M059J (cell line): Measurements from ENCODE around the gene NR2F2. TPM values are rescaled to one million over a fixed set of nuclear protein-coding genes. Genes with fewer than 3 reads are reported as not detected.

Experiments
- DNase-seq: peaks from one replicate; pipeline ENCODE4 v3.0.0-alpha.2; 2012; ENCODE audit warnings: low read depth
- total RNA-seq: library from RNA; depleted of rRNA; stranded (reverse); fragments of >200 nt; shearing (Covaris generic); gene quantifications from 2 replicates; pipeline ENCODE4 v1.2.3, GENCODE V29; 2014

Gene NR2F2
- total RNA-seq, 1 experiment from 2014 or later = 37.8 TPM

DNA sequence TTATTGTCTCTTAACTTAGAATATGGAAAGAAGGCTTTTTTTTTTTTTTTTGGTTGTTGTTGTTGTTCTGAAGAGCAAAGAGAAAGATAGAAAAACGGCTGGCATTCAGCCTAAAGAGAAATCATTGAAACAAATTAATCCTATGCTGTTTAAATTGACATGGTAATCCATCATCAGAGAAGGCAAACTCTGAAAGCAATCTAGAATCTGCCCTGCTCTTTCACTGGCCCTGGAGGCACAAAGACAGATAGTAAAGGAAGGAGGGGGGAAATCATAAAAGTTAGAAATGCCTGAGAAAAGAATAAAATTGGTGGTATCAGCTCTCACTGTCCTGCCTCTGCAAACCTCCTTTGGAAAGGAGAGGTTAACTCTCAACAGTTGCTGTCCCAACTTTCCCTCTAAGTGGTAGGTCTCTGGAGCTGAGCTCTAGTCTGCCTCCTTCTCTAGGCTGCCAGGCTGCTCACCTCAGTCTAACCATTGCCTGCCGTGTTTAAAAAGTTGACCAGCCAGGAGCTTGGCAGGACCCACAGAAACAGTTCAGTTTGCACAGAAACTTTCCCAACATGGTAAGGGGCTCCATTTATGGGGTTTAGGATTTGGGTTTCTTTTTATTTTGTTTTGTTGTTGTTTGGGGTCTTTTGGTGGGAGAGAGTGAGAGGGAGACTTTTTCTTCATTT is 13.4 kb upstream of the NR2F2 start:
- peak; percentile 69 for DNase-seq

DNA sequence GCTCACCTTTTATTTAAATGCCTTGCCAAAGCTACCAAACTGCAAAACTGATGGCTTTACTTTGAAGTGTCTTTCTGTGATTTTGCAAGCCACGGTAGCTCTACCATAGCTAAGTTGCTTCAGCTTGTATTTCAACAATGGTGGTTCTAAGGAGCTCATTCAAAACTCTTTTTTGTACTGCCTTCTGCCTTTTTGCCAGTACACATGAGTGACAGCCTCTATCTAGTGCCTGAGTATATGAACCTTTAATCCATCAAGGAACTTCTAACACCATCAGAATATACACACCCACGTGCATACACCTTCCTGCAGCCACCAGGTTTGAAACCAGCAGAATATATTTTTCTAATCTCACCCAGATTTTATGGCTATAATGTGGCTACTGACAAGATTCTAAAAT is 10.4 kb upstream of the NR2F2 start:
- DNase-seq = no peak

DNA sequence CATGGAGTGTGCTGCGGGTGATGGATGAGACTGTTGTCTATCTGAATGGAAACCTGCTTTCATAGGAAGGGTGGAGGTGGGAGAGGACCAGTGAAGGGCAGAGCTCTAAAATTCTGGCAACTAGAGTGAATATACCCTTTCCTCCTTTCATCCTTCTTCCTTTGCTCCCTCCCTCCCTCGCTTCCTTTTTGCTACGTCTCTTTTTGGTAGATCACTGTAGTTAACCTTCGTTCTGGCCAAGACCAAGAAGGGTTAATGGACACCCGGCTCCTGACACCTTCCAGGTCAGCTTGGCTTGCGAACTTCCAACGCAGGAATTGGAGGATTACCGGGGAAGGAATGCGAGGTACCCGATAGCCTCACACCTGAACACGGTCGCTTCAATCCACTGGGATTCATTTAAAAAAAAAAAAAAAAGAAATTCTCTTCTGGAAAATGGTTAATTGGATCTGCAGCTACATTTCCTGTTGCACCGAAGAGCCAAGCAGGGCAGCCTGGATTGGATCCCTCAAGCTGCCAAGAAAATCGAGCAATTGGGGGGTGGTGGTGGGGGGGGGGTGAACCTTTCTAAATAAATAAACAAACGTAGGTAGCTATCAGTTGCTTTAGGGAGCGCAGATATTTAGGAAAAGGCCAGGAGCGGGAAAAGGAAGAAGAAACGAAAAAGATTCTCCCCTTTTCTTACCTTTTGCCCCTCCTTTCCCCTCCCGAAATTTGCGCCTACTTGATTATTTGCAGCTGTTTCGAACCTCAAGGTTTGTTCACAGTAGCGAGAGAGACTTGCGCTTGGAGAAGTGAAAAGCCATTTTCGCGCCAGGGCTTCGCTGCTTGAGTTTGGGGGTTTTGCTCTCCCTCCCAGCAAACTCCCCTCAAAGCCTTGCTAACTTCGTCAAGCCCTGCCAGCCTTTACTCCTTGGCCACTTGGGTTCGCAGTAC is 9.5 kb upstream of the NR2F2 start:
- DNase-seq = peak; percentile 61

DNA sequence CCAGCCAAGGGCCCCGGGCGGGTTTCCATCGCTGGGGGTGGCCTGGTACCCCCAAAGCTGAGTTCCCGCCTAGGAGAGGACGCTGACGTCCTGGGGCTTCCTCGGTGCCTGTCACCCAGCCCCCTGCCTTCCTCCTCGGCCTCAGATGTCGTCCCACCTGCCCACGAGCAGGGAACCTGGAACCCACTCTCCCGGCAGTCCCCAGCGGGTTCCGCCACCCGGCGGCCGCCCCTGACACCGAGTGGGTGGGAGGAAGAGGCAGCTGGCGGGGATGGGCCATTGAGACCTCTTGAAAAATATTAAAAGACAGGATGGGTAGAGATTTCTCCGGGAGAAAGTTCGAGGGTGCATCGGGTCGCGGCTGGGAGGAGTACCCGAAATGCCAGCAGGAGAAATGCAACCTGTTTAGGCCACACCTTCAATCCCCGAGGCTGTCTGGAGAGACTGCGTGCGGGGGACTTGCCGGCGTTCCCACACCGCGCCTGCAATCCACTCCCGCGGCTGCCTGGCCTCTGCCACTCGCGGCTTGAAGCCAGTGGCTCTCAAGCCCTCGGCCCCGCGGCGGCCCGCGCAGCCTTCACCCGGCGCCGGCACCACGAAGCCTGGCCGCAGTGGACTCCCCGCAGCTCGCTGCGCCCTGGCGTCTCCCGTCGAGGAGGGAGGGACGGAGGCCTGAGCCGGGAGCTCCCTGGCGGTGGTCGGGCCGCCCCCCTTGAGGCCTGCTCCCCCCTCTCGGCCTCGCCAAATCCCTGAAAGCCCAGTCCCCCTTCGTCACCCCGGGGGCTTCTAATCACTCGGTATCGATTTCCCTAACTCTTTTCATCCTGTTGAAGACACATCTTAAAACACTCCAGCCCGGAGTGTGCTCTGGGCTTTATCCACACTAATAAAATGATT is 8.6 kb upstream of the NR2F2 start:
- DNase-seq = peak; percentile 63

DNA sequence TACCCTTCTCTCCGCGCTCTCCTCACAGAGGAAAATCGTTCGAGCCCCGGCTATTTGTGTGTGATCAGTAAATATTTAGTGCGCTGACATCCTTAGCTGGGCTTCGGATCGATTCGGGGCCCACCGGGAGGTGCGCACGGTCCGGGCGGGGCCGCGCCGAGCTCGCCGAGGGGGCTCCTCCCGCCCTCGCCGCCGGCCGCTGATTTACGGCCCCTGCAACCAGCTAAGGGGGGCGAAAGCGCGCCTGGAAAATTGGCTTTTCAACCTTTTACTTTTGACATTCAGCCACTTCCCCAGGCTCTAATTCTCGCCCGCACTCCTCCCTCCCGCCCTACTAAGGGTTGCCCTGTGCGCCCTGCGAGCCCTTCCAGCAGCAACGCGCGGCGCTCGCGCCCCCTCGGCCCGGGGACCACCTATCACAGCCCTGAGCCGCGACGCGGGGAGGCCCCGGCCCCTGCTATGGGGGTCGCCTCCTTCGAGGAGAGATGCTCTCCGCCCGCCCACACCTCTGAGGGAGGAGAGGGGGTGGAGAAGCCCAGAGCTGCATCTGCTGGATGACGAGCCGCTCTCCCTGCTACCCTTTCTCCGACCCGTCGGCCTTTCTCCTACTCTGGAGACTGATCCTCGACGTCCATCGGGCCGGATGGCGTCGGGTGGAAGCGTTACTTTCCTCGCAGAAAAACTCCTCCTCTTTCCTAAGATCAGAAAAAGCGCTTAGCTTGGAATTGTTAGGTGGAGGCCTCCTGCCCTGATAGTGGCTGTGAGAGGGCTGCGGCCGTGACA is 7.8 kb upstream of the NR2F2 start:
- DNase-seq = no peak

DNA sequence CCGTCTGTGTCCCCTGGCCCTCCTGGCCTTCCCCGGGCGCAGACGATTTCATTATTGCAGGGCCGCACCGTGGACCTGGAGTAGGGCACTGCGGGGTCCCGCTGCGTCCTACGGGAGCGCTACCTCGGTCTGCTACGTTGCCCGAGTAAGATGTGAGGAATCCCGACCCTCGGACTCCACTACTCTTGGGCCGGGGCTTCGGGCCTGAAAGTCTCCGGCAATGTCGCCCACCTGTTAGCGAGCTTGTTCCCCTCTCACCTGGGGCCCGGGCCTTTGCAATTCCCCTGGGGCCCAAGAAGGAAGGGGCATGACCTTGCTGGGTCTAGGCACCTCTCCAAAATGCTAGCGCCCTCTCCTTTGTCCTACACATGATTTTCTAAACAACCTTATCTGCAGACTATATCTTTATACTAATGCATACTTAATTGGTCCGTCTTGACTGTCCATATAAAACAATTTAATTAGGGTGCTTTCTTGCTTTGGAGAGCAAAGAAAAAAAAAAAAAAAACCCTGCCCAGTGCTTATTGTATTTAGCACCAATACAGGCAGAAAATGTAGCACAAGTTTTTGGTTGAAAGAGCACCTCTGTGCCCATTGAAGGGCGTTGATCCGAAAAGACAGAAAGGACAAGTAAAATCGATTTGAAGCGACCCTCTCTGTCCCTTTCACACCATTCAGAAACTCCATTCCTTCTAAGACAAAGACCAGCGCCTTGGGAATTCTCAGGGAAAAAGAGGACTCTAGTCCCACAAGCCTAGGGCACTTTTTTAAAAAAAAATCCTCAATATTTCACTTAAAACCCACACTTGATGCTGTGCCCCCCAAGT is 7.0 kb upstream of the NR2F2 start:
- no peak for DNase-seq

DNA sequence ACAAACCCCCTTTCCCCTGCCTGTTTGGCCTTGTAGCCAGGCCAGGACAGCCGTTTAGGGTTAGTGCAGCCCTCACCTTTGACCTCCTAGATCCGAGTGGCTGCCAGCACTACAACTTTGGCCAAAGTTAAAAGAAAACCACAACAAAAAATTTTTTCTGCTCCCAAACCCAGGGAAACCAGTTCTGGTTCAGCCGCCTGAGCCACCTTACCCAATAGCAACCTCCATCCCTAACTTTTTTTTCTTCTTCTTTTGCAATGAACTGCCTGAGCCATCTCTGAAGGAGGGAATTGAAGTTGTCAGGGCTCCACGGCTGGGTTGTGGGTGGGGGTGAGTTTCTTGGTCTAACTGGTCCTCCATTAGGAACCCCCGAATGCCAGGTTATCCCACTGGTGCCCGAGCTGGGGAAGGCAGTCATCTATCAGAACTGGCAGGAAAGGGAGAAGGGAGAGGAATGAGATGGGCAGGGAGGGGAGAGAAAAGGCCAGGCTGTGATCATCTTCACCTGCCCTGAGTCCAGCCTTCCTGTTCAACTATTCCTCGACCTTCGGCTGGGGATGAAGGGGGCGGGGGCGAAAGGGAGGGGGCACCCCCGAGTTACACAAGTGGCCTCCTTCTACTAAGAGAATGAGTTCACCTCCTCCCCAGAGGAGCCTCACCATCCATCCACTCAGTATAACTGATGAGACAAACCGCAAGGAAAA is 6.2 kb upstream of the NR2F2 start:
- peak; percentile 69 for DNase-seq

DNA sequence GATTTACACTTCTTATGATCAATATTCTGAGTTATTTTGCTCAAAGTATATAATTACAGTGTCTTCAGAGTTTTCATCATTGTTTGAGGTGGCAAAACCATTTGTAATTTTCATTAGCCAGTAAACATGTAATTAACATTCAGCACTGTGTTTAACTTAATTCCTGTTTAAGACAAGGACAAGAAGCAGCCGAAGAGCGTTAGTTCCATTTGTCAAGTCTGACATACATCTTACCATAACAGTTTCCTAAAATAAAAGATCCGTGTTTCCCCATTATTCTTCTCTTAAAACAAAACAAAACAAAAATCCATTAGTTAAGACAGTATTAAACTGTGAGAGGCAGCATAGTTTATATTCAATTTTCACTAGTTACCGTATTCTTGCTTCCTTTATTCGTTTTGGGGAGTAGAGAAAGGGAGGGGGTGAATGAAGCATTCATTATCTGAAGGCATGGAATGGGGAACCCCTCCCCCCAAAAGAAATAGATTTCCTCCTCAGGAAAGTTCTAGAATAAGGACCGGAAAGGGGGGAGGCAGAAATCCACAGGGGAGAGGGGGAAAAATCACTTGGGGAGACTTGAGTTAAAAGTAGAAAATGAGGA is 5.5 kb upstream of the NR2F2 start:
- DNase-seq = no peak

DNA sequence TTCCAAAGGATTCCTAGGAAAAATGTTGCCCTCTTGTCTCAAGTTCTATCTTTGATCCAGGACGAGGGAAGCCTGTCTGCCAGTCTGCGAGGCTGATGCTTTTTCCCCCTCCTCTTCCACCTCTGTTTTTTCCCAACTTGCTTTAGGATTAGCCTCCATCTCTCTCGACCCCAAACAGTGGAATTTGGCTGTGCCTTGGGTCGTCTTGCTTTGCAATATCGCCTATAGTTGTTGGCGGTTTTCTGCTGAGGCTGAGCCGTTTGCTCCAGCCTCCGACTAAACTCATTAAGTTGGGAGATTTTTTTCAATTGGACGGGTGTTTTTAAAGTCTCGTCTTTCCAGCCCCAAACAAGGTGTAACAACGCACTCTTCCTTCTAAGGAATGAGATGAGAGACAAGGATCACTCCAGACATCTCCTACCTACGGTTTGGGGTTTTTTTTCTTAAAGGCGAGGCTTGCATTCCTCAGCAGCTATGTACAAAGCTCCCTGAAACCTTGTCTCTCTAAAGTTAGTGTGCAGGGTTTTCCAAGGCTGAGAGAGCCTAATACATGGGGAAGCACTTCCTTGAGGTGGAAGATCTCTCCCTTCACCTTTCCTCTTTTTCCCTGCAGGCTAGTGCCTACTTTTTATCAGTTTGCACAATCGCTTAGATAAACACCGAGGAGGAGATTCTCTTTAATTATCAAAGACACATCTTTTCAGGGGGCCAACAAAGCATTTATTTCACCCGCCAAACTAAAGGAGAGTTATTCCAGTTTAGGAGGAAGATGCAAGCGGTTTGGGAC is 4.8 kb upstream of the NR2F2 start:
- peak; percentile 79 for DNase-seq

DNA sequence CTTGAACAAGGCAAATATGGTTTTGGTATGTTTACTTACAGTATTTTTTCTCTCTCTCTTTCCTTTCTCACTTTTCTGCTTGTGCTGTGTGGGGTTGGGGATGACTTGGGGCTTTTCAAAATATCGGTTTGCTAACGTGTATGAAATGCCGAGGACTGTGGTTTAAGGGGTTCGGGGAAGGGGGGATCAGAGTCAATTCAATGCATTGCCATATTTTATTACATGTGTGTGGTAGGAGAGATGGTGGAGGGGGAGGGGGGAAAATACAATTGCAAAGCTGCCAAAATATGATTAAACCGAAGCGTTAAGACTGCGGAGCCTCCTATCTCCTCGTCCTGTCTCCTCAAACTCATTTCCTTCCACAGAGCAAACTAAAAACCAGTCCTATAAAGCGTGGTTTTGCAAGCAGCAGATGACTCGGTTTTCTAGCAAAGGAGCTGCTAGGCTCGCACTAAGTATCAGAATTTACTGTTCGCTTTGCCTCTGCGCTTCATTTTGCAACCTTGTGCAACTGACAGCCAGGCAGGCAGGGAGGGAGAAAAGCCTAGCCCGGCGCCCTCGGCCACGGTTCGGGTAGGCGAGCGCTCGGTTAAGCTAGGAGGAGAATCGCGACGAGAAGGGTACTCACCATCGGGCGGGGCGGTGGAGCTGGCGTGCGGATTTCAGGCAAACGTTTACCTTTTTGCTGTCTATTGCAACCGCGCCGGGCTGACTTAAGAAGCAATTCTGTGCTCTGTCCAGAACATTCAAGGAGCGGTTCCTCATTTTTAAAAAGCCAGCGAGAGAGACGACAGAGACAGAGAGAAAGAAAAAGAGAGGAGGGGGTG is 4.0 kb upstream of the NR2F2 start:
- DNase-seq = peak; percentile 62

DNA sequence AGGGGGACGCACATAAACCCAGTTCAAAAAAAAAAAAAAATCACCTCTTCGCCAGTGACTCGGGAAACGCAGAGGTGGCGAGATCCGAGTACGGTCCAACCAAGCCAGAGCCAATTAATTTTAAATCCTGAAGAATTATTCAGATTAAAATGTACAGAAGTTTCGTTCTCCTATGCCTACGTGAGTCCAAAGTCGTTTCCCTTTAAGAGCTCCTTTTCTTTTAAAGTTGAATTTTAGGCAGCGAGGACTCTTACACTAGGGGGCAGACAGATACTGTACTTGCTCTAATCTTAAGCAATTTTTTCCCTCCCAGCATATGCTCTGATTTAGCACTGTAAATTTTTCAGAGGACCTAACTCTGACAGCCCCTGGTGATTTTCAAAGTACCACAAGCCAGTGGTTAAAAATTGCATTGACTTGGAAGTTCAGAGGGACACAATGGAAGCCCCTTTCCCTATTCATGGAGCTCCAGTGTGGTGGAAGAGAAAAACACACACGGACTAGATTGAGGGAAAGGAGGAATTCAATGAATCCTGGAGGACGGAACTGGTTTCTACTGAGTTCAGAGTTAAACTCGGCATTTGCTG is 3.3 kb upstream of the NR2F2 start:
- DNase-seq = peak; percentile 89

DNA sequence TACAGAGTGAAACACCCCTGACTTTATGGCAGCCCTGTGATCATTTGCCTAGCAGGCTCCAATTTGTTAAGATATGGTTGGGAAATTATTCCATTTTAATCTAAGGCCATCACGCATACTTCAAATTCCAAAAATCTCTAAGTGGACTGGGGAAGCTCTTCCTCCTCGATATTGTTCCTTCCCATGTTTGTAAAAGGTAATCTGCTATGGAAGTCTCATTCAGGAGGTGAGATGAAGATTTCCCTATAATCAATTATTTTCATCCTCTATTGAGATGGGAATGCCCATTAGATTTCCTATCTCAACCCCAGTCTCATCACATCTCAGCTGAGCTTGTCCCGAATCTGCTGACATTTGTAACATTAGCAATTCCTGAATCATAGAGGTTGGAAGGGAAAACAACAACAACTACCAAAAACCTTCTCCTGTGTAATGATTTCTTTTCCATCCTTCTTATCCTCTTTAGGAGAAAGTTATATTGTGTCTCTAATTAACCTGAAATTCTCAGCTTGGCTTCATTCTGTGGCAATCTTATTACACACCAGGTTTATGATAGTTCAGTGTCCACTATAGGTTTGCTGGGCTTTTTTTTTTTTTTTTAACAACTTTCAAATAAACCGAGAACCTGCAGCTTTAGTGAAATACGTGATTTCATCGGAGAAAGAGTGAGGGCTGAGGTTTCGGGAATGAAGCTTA is 2.2 kb upstream of the NR2F2 start:
- no peak for DNase-seq

DNA sequence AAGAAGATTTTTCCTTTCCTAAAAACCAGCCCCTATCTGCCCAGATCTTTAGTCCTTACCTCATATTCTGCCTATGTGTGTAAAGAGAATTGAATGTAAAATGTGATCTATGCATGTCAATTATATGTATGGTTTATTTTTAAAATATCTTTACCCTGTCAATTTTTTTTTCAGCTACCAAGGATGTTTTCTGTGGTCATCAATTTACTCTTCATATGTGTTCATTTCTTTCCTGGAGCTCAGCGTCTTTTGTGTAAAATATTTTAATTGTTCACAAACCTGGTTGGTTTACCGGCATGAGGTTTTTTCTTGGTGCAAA is 1.7 kb upstream of the NR2F2 start:
- no peak for DNase-seq

DNA sequence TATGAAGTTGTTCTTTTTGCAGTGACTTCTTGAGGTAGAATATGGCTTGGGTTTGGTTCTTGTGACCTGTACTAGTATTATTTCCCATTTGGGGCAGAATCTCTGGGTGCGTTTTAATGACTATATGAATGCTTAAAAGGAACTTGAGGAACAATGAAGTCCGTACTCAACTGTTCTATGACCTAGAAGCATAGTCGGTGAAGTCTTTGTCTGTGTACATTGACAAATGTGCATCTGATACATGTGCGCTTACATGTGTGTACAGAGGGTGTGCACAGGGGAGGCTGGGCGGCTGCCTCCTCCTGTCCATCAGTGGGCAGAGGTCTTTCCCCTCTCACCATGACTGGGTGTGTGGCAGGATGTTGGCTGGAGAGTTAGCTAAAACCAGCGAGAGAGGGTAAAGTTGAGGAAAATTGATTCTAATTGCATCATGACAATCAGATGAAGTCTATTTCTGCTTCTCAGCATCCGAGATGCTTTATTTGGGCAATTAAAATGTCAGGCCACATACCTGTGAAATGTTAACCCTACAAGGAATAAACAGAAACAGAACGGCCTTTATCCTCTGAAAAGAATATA is 1.0 kb upstream of the NR2F2 start:
- no peak for DNase-seq

DNA sequence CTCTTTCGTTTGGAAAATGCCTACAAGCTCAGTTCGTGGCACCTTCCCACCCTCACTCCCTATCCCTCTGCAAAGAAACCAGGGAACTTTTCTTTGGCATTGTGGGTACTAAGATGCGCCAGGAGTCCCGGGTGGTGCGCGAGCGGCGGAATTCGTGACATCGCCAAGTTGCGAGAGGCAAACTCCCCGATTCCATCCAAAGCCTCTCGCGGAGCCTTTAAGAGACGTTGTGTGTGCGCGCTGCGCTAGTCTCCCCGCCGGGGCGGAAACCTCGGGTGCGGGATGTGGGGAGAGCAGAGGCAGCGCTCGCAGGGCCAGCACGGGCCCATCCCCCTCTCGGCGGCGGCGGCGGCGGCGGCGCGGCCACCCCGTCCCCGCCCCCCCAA is 443 bp upstream of the NR2F2 start:
- peak; percentile 85 for DNase-seq

DNA sequence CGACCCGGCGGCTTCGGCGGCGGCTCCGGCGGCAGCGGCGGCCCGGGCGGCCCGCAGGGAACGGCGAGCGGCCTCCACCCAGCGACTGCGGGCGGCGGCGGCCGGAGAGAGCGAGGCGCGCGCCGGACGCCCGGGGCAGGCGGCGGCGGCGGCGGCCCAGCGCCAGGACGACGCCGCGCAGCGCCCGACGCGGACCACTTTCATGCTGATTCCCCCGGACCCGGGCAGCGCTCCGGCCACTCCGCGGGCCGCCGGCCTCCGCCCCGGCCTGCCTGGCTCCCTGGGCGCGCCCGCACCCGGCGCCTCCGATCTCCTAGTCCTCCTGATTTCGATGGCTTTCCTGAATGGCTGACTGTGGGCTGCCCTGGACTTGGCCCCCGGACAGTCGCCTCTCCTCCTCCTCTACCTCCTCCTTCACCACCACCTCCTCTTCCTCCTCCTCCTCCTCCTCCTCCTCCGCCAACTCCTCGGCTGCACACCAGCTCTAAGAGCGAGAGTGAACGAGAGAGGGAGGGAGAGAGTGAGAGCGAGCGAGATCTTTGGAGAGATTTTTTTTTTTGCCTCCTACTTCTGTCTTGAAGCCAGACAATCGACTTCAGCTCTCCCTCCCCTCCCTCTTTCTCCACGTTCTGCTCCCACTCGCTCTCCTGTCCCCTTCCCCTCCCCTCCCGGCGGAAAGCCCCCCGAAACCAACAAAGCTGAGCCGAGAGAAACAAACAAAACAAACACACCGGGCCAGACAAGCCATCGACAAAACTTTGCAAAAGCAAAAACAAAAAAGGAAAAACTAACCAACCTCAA is 844 bp downstream of the NR2F2 start:
- peak; percentile 48 for DNase-seq
